Measurements from ENCODE around the gene RPGRIP1L. TPM values are rescaled to one million over a fixed set of nuclear protein-coding genes. Genes with fewer than 3 reads are reported as not detected.

Gene RPGRIP1L
- total and polyA plus RNA-seq, 8 donors: 1.1 to 6.8 (median 1.4) TPM; not detected in 1

- DNase-seq: peak in 1 of 2 donors; percentile 28
- peaks cover 0 to 31% (median 2%) of the 10 kb centered on the region in 4 donors for H3K36me3 ChIP-seq
- H3K27me3 ChIP-seq: no peaks in the 10 kb centered on the region
- H3K9me3 ChIP-seq: peaks cover 0 to 9% (median 4%) of the 10 kb centered on the region in 4 donors
- 65 to 84% (median 75%) methylated on average over 3 of the region's 3 CpGs for WGBS, 5 donors
- TF ChIP-seq POLR2AphosphoS5 (IDR thresholded peaks at IDR 0.05) (no peak), POLR2A (IDR thresholded peaks at IDR 0.05) (no peak), EP300 (IDR thresholded peaks at IDR 0.05) (no peak), CTCF (IDR thresholded peaks at IDR 0.05) (no peak)
- no peak overlapping the region for H3K27ac ChIP-seq
- no peak overlapping the region for H3K4me3 ChIP-seq
- intact Hi-C loops (cut with DNase I; ENCODE audit: low total_unique reads): no loop called here
- no peaks in the 10 kb centered on the region for H3K4me1 ChIP-seq
Observed at GRCh38 chr16:53600126-53600525, 103.5 kb downstream of the RPGRIP1L start.

- H3K27ac ChIP-seq: no peak overlapping the region
- TF ChIP-seq POLR2AphosphoS5 (IDR thresholded peaks at IDR 0.05) (no peak), EP300 (IDR thresholded peaks at IDR 0.05) (no peak), POLR2A (IDR thresholded peaks at IDR 0.05) (no peak), CTCF (IDR thresholded peaks at IDR 0.05) (no peak)
- H3K36me3 ChIP-seq: peaks cover 0 to 25% (median 0%) of the 10 kb centered on the region in 4 donors
- no peak for DNase-seq
- no peak overlapping the region for H3K4me3 ChIP-seq
- H3K27me3 ChIP-seq: no peaks in the 10 kb centered on the region
- WGBS, 5 donors: 81 to 94% (median 91%) methylated on average over 5 of the region's 5 CpGs
- intact Hi-C loops (cut with DNase I; ENCODE audit: low total_unique reads): no loop called here
- peaks cover 0 to 12% (median 5%) of the 10 kb centered on the region in 4 donors for H3K9me3 ChIP-seq
- no peaks in the 10 kb centered on the region for H3K4me1 ChIP-seq
Observed at GRCh38 chr16:53599548-53599947, 104.1 kb downstream of the RPGRIP1L start.

GRCh38 chr16:53598511-53599275 lies 105.0 kb downstream of the RPGRIP1L start:
- H3K9me3 ChIP-seq: peaks cover 0 to 14% (median 5%) of the 10 kb centered on the region in 4 donors
- no peak for TF ChIP-seq POLR2AphosphoS5 (IDR thresholded peaks at IDR 0.05)
- no peak for TF ChIP-seq CTCF (IDR thresholded peaks at IDR 0.05)
- no peaks in the 10 kb centered on the region for H3K4me1 ChIP-seq
- H3K27me3 ChIP-seq: no peaks in the 10 kb centered on the region
- H3K36me3 ChIP-seq: peaks cover 0 to 21% (median 0%) of the 10 kb centered on the region in 4 donors
- no peak overlapping the region for H3K4me3 ChIP-seq
- intact Hi-C loops (cut with DNase I; ENCODE audit: low total_unique reads): no loop called here
- DNase-seq: no peak
- no peak overlapping the region for H3K27ac ChIP-seq
- WGBS, 5 donors: 73 to 88% (median 80%) methylated on average over 3 of the region's 3 CpGs

- Histone ChIP-seq H3K4me3 (no peak overlapping the region), H3K9me3 (peaks cover 0 to 14% (median 5%) of the 10 kb centered on the region in 4 donors), H3K4me1 (no peaks in the 10 kb centered on the region), H3K36me3 (peaks cover 0 to 21% (median 0%) of the 10 kb centered on the region in 4 donors), H3K27me3 (no peaks in the 10 kb centered on the region), H3K27ac (no peak overlapping the region)
- intact Hi-C loops (cut with DNase I; ENCODE audit: low total_unique reads): no loop called here
- 38 to 76% (median 70%) methylated on average over 3 of the region's 3 CpGs for WGBS, 5 donors
- TF ChIP-seq POLR2AphosphoS5 (IDR thresholded peaks at IDR 0.05) (no peak), CTCF (IDR thresholded peaks at IDR 0.05) (no peak), EP300 (IDR thresholded peaks at IDR 0.05) (no peak), POLR2A (IDR thresholded peaks at IDR 0.05) (no peak)
- DNase-seq: no peak
Observed at GRCh38 chr16:53597776-53598175, 105.9 kb downstream of the RPGRIP1L start.
